ENCODE measurements around the gene THRA.

DNA sequence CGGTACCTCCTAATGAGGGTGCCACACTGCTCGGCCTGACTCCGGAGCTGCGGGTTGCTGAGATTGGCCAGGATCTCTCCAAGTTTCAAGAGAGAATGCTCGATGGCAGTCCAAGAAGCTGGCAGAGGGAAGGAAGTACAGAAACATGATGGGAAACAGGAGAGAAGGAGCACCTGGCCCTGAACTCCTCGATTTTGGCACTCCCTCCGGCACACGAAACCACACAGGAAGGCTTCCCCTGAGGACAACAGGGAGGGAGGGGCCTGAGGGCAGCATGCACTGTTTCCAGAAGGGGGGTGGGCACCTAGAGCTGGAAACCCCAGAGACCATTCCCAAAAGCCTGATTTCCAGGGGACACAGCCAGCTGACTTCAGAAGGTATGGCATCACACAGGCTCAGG is 29.4 kb upstream of the THRA start:
- no peak for TF ChIP-seq POLR2A (IDR thresholded peaks at IDR 0.05)
- TF ChIP-seq, protein P1, sequence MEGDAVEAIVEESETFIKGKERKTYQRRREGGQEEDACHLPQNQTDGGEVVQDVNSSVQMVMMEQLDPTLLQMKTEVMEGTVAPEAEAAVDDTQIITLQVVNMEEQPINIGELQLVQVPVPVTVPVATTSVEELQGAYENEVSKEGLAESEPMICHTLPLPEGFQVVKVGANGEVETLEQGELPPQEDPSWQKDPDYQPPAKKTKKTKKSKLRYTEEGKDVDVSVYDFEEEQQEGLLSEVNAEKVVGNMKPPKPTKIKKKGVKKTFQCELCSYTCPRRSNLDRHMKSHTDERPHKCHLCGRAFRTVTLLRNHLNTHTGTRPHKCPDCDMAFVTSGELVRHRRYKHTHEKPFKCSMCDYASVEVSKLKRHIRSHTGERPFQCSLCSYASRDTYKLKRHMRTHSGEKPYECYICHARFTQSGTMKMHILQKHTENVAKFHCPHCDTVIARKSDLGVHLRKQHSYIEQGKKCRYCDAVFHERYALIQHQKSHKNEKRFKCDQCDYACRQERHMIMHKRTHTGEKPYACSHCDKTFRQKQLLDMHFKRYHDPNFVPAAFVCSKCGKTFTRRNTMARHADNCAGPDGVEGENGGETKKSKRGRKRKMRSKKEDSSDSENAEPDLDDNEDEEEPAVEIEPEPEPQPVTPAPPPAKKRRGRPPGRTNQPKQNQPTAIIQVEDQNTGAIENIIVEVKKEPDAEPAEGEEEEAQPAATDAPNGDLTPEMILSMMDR (IDR thresholded peaks at IDR 0.05): no peak

Measured in thyroid gland (tissue), 4 donors.